ENCODE data around the gene SH3D21. TPM values are rescaled to one million over a fixed set of nuclear protein-coding genes. Genes with fewer than 3 reads are reported as not detected.

The SH3D21 gene
- total and polyA plus RNA-seq, 2 donors (not counting 1 experiment from before 2014, with no cell fraction given) = 0.49 to 1.8 TPM

DNA sequence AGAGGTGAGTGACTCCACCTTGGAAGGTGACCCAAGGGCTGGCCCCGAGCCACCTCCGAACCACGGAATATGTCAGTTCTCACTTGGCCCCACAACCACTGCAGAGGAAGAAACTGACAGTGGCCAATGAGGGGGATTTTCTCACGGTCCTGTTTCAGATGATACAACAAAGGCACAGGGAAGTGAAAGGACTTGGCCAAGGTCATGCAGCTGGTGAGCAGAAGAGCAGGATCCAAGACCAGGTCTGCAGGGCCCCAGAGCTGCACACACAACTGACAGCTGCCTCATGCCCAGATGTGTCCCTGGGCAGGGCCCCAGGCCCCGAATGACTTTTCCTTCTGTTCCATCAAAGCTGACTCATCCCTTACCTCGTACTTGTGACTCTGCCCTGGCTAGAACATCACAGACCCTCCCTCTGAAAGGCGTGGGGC lies 43.1 kb downstream of the SH3D21 start:
- Mint-ChIP-seq H3K27ac (no peak overlapping the region), H3K4me3 (no peak overlapping the region), H3K9me3 (ENCODE audit: insufficient read depth) (no peaks in the 10 kb centered on the region), H3K4me1 (peaks cover 14% of the 10 kb centered on the region), H3K27me3 (no peaks in the 10 kb centered on the region)
- ATAC-seq (ENCODE audit: low read depth) (no peak), DNase-seq (no peak)
- Histone ChIP-seq H3K4me1 (ENCODE audit: control insufficient read depth in 2 of 2, insufficient read depth in 2 of 2, low read length in 2 of 2) (peaks cover 13 to 25% of the 10 kb centered on the region in 2 donors), H4K20me1 (ENCODE audit: control insufficient read depth, insufficient read depth, low read length, poor library complexity, severe bottlenecking) (peaks cover 3% of the 10 kb centered on the region), H3K4me3 (ENCODE audit: control extremely low read depth in 1 of 5, extremely low read depth in 1 of 5, insufficient read depth in 1 of 5, low read depth in 2 of 5, low read length in 4 of 5) (no peak overlapping the region), H3K4me2 (replicated peaks; ENCODE audit: low read depth, low read length, poor library complexity, severe bottlenecking) (no peak overlapping the region), H3K9ac (ENCODE audit: low read length) (no peak overlapping the region), H3K79me2 (ENCODE audit: control insufficient read depth, insufficient read depth, low read length) (no peaks in the 10 kb centered on the region), H3K27me3 (replicated peaks in 1 of 4; ENCODE audit: control extremely low read depth in 1 of 4, control insufficient read depth in 3 of 4, insufficient read depth in 4 of 4, low read length in 3 of 4) (no peaks in the 10 kb centered on the region), H2AFZ (ENCODE audit: insufficient read depth, low read depth, low read length, poor library complexity, severe bottlenecking) (no peak overlapping the region), H3K36me3 (replicated peaks in 1 of 2; ENCODE audit: control extremely low read depth in 1 of 2, control insufficient read depth in 1 of 2, extremely low read depth in 1 of 2, insufficient read depth in 2 of 2, low read length in 1 of 2) (peaks cover 8 to 78% of the 10 kb centered on the region in 2 experiments), H3K27ac (ENCODE audit: low read length in 2 of 2) (no peak overlapping the region), H3K9me3 (ENCODE audit: control extremely low read depth in 1 of 3, control insufficient read depth in 2 of 3, insufficient read depth in 1 of 3, low read length in 2 of 3) (no peaks in the 10 kb centered on the region)
- 36% methylated on average over 5 of the region's 7 CpGs for WGBS (ENCODE audit: insufficient coverage)
- intact Hi-C loops (cut with micrococcal nuclease) = no loop called here
- TF ChIP-seq, protein P1, sequence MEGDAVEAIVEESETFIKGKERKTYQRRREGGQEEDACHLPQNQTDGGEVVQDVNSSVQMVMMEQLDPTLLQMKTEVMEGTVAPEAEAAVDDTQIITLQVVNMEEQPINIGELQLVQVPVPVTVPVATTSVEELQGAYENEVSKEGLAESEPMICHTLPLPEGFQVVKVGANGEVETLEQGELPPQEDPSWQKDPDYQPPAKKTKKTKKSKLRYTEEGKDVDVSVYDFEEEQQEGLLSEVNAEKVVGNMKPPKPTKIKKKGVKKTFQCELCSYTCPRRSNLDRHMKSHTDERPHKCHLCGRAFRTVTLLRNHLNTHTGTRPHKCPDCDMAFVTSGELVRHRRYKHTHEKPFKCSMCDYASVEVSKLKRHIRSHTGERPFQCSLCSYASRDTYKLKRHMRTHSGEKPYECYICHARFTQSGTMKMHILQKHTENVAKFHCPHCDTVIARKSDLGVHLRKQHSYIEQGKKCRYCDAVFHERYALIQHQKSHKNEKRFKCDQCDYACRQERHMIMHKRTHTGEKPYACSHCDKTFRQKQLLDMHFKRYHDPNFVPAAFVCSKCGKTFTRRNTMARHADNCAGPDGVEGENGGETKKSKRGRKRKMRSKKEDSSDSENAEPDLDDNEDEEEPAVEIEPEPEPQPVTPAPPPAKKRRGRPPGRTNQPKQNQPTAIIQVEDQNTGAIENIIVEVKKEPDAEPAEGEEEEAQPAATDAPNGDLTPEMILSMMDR (IDR thresholded peaks at IDR 0.05) = no peak
- no peak for TF ChIP-seq EZH2 (IDR thresholded peaks at IDR 0.05; ENCODE audit: borderline replicate concordance, insufficient read depth, low read depth, low read length, poor library complexity, severe bottlenecking)
- CTCF ChIA-PET = interaction anchor here (1.3 to 3.0 kb wide), 3 partner anchors 18 to 71 kb away, joined by 3 to 10 read pairs (median 7); no protein-coding TSS in a partner anchor
- POLR2A ChIA-PET = interaction anchor here (0.5 kb wide), 1 partner anchor 23 kb away, joined by 4 read pairs; no protein-coding TSS in a partner anchor

GRCh38 chr1:36349839-36350238 lies 43.7 kb downstream of the SH3D21 start:
- H3K36me3 ChIP-seq (replicated peaks in 1 of 2; ENCODE audit: control extremely low read depth in 1 of 2, control insufficient read depth in 1 of 2, extremely low read depth in 1 of 2, insufficient read depth in 2 of 2, low read length in 1 of 2) = peaks cover 8 to 81% of the 10 kb centered on the region in 2 experiments
- 98% methylated on average over 15 of the region's 16 CpGs for WGBS (ENCODE audit: insufficient coverage)
- Mint-ChIP-seq H3K4me1 (peaks cover 14% of the 10 kb centered on the region), H3K9me3 (ENCODE audit: insufficient read depth) (no peaks in the 10 kb centered on the region), H3K4me3 (no peak overlapping the region), H3K27me3 (no peaks in the 10 kb centered on the region), H3K27ac (no peak overlapping the region)
- H3K4me3 ChIP-seq (ENCODE audit: control extremely low read depth in 1 of 5, extremely low read depth in 1 of 5, insufficient read depth in 1 of 5, low read depth in 2 of 5, low read length in 4 of 5) = no peak overlapping the region
- no peaks in the 10 kb centered on the region for H3K9me3 ChIP-seq (ENCODE audit: control extremely low read depth in 1 of 3, control insufficient read depth in 2 of 3, insufficient read depth in 1 of 3, low read length in 2 of 3)
- H3K27me3 ChIP-seq (replicated peaks in 1 of 4; ENCODE audit: control extremely low read depth in 1 of 4, control insufficient read depth in 3 of 4, insufficient read depth in 4 of 4, low read length in 3 of 4) = no peaks in the 10 kb centered on the region
- DNase-seq = no peak
- intact Hi-C loops (cut with micrococcal nuclease) = no loop called here
- no peak overlapping the region for H3K4me2 ChIP-seq (replicated peaks; ENCODE audit: low read depth, low read length, poor library complexity, severe bottlenecking)
- H3K4me1 ChIP-seq (ENCODE audit: control insufficient read depth in 2 of 2, insufficient read depth in 2 of 2, low read length in 2 of 2) = peaks cover 13 to 25% of the 10 kb centered on the region in 2 donors
- H3K79me2 ChIP-seq (ENCODE audit: control insufficient read depth, insufficient read depth, low read length) = no peaks in the 10 kb centered on the region
- no peak overlapping the region for H3K9ac ChIP-seq (ENCODE audit: low read length)
- CTCF ChIA-PET = interaction anchor here (2.1 to 3.0 kb wide), 2 partner anchors 20 to 70 kb away, joined by 7 to 10 read pairs; no protein-coding TSS in a partner anchor
- no peak for ATAC-seq (ENCODE audit: low read depth)
- POLR2A ChIA-PET = no interaction called here
- no peak for TF ChIP-seq EZH2 (IDR thresholded peaks at IDR 0.05; ENCODE audit: borderline replicate concordance, insufficient read depth, low read depth, low read length, poor library complexity, severe bottlenecking)
- TF ChIP-seq, protein P1 (IDR thresholded peaks at IDR 0.05) = no peak
- H2AFZ ChIP-seq (ENCODE audit: insufficient read depth, low read depth, low read length, poor library complexity, severe bottlenecking) = no peak overlapping the region
- no peak overlapping the region for H3K27ac ChIP-seq (ENCODE audit: low read length in 2 of 2)
- no peaks in the 10 kb centered on the region for H4K20me1 ChIP-seq (ENCODE audit: control insufficient read depth, insufficient read depth, low read length, poor library complexity, severe bottlenecking)

All from B cell (primary cell).